Neural cell (in vitro differentiated cells): ENCODE results near the gene MIGA2. TPM values are rescaled to one million over a fixed set of nuclear protein-coding genes. Genes with fewer than 3 reads are reported as not detected.

Experiments used
- H2AFZ ChIP-seq: fragments of 200-600, 300-800 bp; sonication (generic), shearing (Covaris generic); 2 replicates; pipeline ENCODE4 v1.6.0; 2014; ENCODE audit warnings: low read depth, mild to moderate bottlenecking, antibody characterized with exemption, low read length, moderate library complexity
- H3F3A ChIP-seq: fragments of 200-600 bp; shearing (Covaris generic); 2 replicates; pipeline ENCODE4 v1.6.1; 2016; ENCODE audit warnings: mild to moderate bottlenecking, moderate library complexity, mixed read lengths, antibody characterized with exemption, low read length; ENCODE audit not compliant: insufficient read depth, poor library complexity, severe bottlenecking
- H3K27ac ChIP-seq: fragments of 200-600, 300-800 bp; sonication (generic), shearing (Covaris generic); 2 replicates; pipeline ENCODE4 v1.5.1; 2014; ENCODE audit warnings: mild to moderate bottlenecking, low read length, moderate library complexity
- H3K27me3 ChIP-seq: fragments of 300-800, 200-600 bp; sonication (generic), shearing (Covaris generic); 2 replicates; pipeline ENCODE4 v1.6.0; 2014; ENCODE audit warnings: mild to moderate bottlenecking, low read depth, low read length, moderate library complexity; ENCODE audit not compliant: insufficient read depth
- H3K36me3 ChIP-seq: fragments of 300-800, 200-600 bp; sonication (generic), shearing (Covaris generic); 2 replicates; pipeline ENCODE4 v1.5.1; 2014; ENCODE audit warnings: mild to moderate bottlenecking, antibody characterized with exemption, low read length, moderate library complexity; ENCODE audit not compliant: insufficient read depth
- H3K4me2 ChIP-seq: fragments of 300-800, 200-600 bp; sonication (generic), shearing (Covaris generic); 2 replicates; pipeline ENCODE4 v1.6.0; 2014; ENCODE audit warnings: mild to moderate bottlenecking, low read length
- H3K4me3 ChIP-seq: fragments of 300-800, 200-600 bp; sonication (generic), shearing (Covaris generic); 2 replicates; pipeline ENCODE4 v1.5.1; 2014; ENCODE audit warnings: mild to moderate bottlenecking, low read length, moderate library complexity
- H3K79me2 ChIP-seq: fragments of 200-600 bp; shearing (Covaris generic); replicated peaks from 2 replicates; pipeline ENCODE4 v1.6.0; 2014; ENCODE audit warnings: mild to moderate bottlenecking, low read length, moderate library complexity; ENCODE audit not compliant: insufficient read depth
- H3K9ac ChIP-seq: fragments of 300-800, 200-600 bp; sonication (generic), shearing (Covaris generic); 2 replicates; pipeline ENCODE4 v1.6.1; 2016; ENCODE audit warnings: mild to moderate bottlenecking, low read length, mixed read lengths
- H3K9me2 ChIP-seq: fragments of 200-600 bp; shearing (Covaris generic); 2 replicates; pipeline ENCODE4 v1.6.1; 2016; ENCODE audit warnings: mild to moderate bottlenecking, low read length, mixed read lengths; ENCODE audit not compliant: insufficient read depth
- H3K9me3 ChIP-seq: fragments of 200-600, 300-800 bp; sonication (generic), shearing (Covaris generic); 2 replicates; pipeline ENCODE4 v1.6.1; 2016; ENCODE audit warnings: mild to moderate bottlenecking, mixed run types, low read length, moderate library complexity, mixed read lengths
- H4K20me1 ChIP-seq: fragments of 200-600 bp; shearing (Covaris generic); 2 replicates; pipeline ENCODE4 v1.6.1; 2016; ENCODE audit warnings: mild to moderate bottlenecking, mixed run types; ENCODE audit not compliant: insufficient read depth
- CTCF ChIP-seq: fragments of 450-650 bp; IDR thresholded peaks from 2 replicates; pipeline ENCODE4 v1.5.1; 2014; ENCODE audit warnings: antibody characterized with exemption, mild to moderate bottlenecking, moderate library complexity; ENCODE audit not compliant: poor library complexity, severe bottlenecking
- EP300 ChIP-seq: fragments of 450-650 bp; conservative IDR thresholded peaks from 2 replicates; pipeline ENCODE4 v1.6.1; 2014; ENCODE audit warnings: antibody characterized with exemption, mild to moderate bottlenecking, moderate library complexity; ENCODE audit not compliant: poor library complexity, severe bottlenecking
- EZH2 ChIP-seq: fragments of 200-600, 300-800 bp; shearing (Covaris generic), sonication (generic); IDR thresholded peaks from 2 replicates; pipeline ENCODE4 v1.6.1; 2014; ENCODE audit warnings: antibody characterized with exemption, low read length, borderline replicate concordance, mild to moderate bottlenecking; ENCODE audit not compliant: insufficient read depth, poor library complexity, severe bottlenecking
- MXI1 ChIP-seq: fragments of 450-650 bp; conservative IDR thresholded peaks from 2 replicates; pipeline ENCODE4 v1.6.1; 2014; ENCODE audit warnings: antibody characterized with exemption, mild to moderate bottlenecking; ENCODE audit not compliant: poor library complexity, severe bottlenecking
- POLR2AphosphoS5 ChIP-seq: IDR thresholded peaks from 2 replicates; pipeline ENCODE4 v1.6.1; 2012
- RAD21 ChIP-seq: fragments of 450-650 bp; conservative IDR thresholded peaks from 2 replicates; pipeline ENCODE4 v1.6.1; 2014; ENCODE audit warnings: antibody characterized with exemption, mild to moderate bottlenecking, moderate library complexity
- REST ChIP-seq: IDR thresholded peaks from 2 replicates; pipeline ENCODE4 v1.6.1; 2012; ENCODE audit warnings: borderline replicate concordance
- SMC3 ChIP-seq: fragments of 450-650 bp; conservative IDR thresholded peaks from 2 replicates; pipeline ENCODE4 v1.6.1; 2014; ENCODE audit warnings: antibody characterized with exemption, mild to moderate bottlenecking, moderate library complexity; ENCODE audit not compliant: poor library complexity
- TAF1 ChIP-seq: IDR thresholded peaks from 2 replicates; pipeline ENCODE4 v1.6.1; 2012; ENCODE audit warnings: low read depth
- polyA plus RNA-seq: library from polyadenylated mRNA; depleted of rRNA; stranded (reverse); fragments of >200 nt; gene quantifications from 2 replicates; pipeline ENCODE4 v1.2.3, GENCODE V29; 2014

MIGA2 gene
- polyA plus RNA-seq, 1 donor from 2014 or later, result 42.4 TPM

DNA sequence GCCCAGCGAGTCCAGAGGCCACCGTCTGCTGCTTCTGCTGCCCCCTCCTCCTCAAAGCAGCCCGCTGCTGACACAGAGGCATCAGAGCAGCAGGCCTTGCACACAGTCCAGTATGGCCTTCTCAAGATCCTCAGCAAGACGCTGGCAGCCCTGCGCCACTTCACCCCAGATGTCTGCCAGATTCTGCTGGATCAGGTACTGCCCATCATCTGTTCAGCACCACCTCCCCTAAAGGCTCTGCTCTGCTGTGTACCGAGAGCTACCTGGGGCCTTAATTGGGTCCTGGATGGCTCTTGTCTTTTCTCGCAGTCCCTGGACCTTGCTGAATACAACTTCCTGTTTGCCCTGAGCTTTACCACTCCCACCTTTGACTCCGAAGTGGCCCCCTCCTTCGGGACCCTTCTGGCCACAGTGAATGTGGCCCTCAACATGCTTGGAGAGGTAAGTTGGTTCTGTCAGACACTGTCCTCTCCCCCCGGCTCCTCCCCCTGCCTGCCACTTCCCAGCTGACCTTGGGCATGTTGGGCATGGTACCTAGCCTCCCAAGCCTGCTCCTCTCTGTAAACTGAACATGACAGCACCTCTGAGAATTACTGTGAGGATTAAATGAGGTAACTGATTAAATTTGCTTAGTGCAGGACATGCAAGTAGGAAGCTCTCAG, 31.0 kb upstream of the MIGA2 start:
- Histone ChIP-seq H3F3A (no peaks in the 10 kb centered on the region), H4K20me1 (no peaks in the 10 kb centered on the region), H3K4me2 (no peak overlapping the region), H3K79me2 (no peaks in the 10 kb centered on the region), H3K9me3 (no peaks in the 10 kb centered on the region), H3K27me3 (no peaks in the 10 kb centered on the region), H2AFZ (no peak overlapping the region), H3K4me3 (no peak overlapping the region), H3K36me3 (no peaks in the 10 kb centered on the region), H3K9me2 (no peaks in the 10 kb centered on the region), H3K9ac (no peak overlapping the region), H3K27ac (no peak overlapping the region)
- TF ChIP-seq TAF1 (no peak), EZH2 (no peak), RAD21 (no peak), MXI1 (no peak), EP300 (no peak), CTCF (no peak), POLR2AphosphoS5 (no peak), SMC3 (no peak), REST (no peak)

GRCh38 chr9:129006328-129007034, 29.9 kb upstream of the MIGA2 start:
- no peak overlapping the region for H2AFZ ChIP-seq
- H3K79me2 ChIP-seq, result no peaks in the 10 kb centered on the region

More at GRCh38 chr9:129006328-129007034, 29.9 kb upstream of the MIGA2 start:
- no peak overlapping the region for H3K4me3 ChIP-seq
- no peak overlapping the region for H3K4me2 ChIP-seq
- no peaks in the 10 kb centered on the region for H3K9me2 ChIP-seq
- H3K36me3 ChIP-seq, result no peaks in the 10 kb centered on the region
- H3K9ac ChIP-seq, result no peak overlapping the region
- no peak overlapping the region for H3K27ac ChIP-seq
- TF ChIP-seq SMC3 (peak; percentile 51), CTCF (peak; percentile 80), EZH2 (no peak), RAD21 (peak; percentile 33), POLR2AphosphoS5 (no peak), REST (no peak), MXI1 (no peak), EP300 (no peak)
- no peaks in the 10 kb centered on the region for H3F3A ChIP-seq
- H3K9me3 ChIP-seq, result no peaks in the 10 kb centered on the region
- no peaks in the 10 kb centered on the region for H4K20me1 ChIP-seq
- H3K27me3 ChIP-seq, result no peaks in the 10 kb centered on the region
